HFF-Myc (cell line): ENCODE results near the gene C8B.

Experiments used
- DNase-seq: peaks from one replicate; pipeline ENCODE4 v3.0.0-alpha.2; 2011; ENCODE audit warnings: low read depth; ENCODE audit errors: extremely low read depth
- H3K4me3 ChIP-seq: replicated peaks from 2 replicates; pipeline ENCODE4 v1.5.1; 2011; ENCODE audit warnings: low read depth, mild to moderate bottlenecking, control low read depth, low read length
- CTCF ChIP-seq: IDR thresholded peaks from 2 replicates; pipeline ENCODE4 v1.5.1; 2012; ENCODE audit warnings: mild to moderate bottlenecking, low read depth, low read length, control low read depth; ENCODE audit errors: missing control alignments

C8B gene

GRCh38 chr1:57003398-57004139 lies 37.8 kb upstream of the C8B start:
- TF ChIP-seq CTCF = no peak
- no peak overlapping the region for H3K4me3 ChIP-seq
- DNase-seq = no peak

- TF ChIP-seq CTCF = no peak
- no peak overlapping the region for H3K4me3 ChIP-seq
These were observed 29.7 kb upstream of the C8B start for GRCh38 chr1:56995414-56996100.

GRCh38 chr1:56993475-56993874 lies 27.7 kb upstream of the C8B start:
- TF ChIP-seq CTCF = no peak
- H3K4me3 ChIP-seq = no peak overlapping the region
- DNase-seq = no peak

More at GRCh38 chr1:56995414-56996100, 29.7 kb upstream of the C8B start:
- no peak for DNase-seq

GRCh38 chr1:56992318-56993125 lies 26.7 kb upstream of the C8B start:
- DNase-seq = no peak
- no peak overlapping the region for H3K4me3 ChIP-seq
- TF ChIP-seq CTCF = no peak

GRCh38 chr1:56991576-56991975 lies 25.8 kb upstream of the C8B start:
- DNase-seq = no peak
- TF ChIP-seq CTCF = no peak
- H3K4me3 ChIP-seq = no peak overlapping the region

- no peak overlapping the region for H3K4me3 ChIP-seq
- DNase-seq = no peak
- no peak for TF ChIP-seq CTCF
These were observed 20.6 kb upstream of the C8B start for GRCh38 chr1:56986397-56986796.
